ENCODE data around the gene PTCH1. TPM values are rescaled to one million over a fixed set of nuclear protein-coding genes. Genes with fewer than 3 reads are reported as not detected.
A peak's percentile ranks its signal among the peaks of the same experiment; 100 is the strongest.

PTCH1 gene
- total RNA-seq, 1 donor from 2014 or later, result 25.2 TPM

GRCh38 chr9:95516221-95516733 lies 494 bp downstream of the PTCH1 start:
- TF ChIP-seq, protein P1, sequence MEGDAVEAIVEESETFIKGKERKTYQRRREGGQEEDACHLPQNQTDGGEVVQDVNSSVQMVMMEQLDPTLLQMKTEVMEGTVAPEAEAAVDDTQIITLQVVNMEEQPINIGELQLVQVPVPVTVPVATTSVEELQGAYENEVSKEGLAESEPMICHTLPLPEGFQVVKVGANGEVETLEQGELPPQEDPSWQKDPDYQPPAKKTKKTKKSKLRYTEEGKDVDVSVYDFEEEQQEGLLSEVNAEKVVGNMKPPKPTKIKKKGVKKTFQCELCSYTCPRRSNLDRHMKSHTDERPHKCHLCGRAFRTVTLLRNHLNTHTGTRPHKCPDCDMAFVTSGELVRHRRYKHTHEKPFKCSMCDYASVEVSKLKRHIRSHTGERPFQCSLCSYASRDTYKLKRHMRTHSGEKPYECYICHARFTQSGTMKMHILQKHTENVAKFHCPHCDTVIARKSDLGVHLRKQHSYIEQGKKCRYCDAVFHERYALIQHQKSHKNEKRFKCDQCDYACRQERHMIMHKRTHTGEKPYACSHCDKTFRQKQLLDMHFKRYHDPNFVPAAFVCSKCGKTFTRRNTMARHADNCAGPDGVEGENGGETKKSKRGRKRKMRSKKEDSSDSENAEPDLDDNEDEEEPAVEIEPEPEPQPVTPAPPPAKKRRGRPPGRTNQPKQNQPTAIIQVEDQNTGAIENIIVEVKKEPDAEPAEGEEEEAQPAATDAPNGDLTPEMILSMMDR (IDR thresholded peaks at IDR 0.05), result no peak
- peak overlapping the region; percentile 67 to 81 for H3K4me3 ChIP-seq
- no peaks in the 10 kb centered on the region for H3K9me3 ChIP-seq
- H3K4me1 ChIP-seq, result peaks cover 0 to 13% of the 10 kb centered on the region in 2 donors
- no peaks in the 10 kb centered on the region for H3K27me3 ChIP-seq
- H3K27ac ChIP-seq, result peak overlapping the region in 1 of 2 donors; percentile 64
- intact Hi-C loops (cut with DNase I), result loop anchor here (10.0 kb wide), 3 partner anchors 279 to 1941 kb away; partner anchors contain the start of gene PHF2
- DNase-seq (ENCODE audit: low spot score in 2 of 2), result peak in 1 of 2 donors; percentile 66
- H3K36me3 ChIP-seq, result no peaks in the 10 kb centered on the region

DNA sequence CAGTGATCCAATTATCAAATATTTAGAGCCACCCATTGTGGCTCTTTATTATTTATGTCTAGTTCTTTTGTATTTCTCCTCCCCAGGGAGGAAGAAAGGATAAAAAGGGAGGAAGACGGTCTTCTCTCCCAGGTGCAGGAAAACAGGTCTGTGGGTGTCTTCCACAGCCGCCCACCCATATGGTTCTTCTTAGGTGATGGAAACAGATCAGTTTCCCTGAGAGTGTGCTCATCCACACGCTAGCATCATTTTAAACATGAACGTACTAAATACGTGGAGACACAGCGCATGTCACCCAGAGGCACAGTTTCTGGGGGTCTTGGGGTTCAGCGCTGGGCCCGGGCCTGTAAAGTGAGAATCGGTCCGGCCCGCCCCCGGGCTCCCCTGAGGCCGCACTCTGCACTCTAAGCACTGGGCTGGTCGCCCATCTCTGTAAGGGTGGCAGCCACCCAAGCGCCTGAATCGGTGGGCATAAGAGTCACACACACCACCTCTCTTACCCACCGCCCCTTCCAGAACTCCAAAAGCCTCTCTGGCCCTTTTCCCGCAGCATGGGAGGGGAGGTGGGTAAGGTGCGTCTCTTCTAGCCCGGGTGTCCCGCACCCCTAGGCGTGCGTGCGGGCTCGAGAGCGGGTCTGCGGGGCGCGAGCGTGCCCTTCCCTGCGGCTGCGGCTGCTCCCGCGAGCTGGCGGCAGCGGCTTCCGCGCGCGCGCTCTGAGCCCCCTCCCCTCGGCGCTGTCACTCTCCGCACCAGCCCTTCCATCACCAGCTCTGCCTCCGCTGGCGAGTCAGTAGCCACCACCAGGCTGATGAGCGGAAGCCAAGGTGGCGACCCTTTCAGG lies 1.3 kb downstream of the PTCH1 start:
- H3K4me1 ChIP-seq, result peaks cover 0 to 13% of the 10 kb centered on the region in 2 donors
- H3K4me3 ChIP-seq, result peak overlapping the region; percentile 67 to 81
- H3K27ac ChIP-seq, result no peak overlapping the region
- intact Hi-C loops (cut with DNase I), result loop anchor here (10.0 kb wide), 3 partner anchors 279 to 1941 kb away; partner anchors contain the start of gene PHF2
- no peaks in the 10 kb centered on the region for H3K36me3 ChIP-seq
- H3K9me3 ChIP-seq, result no peaks in the 10 kb centered on the region
- TF ChIP-seq, protein P1 (IDR thresholded peaks at IDR 0.05), result no peak
- DNase-seq (ENCODE audit: low spot score in 2 of 2), result no peak
- H3K27me3 ChIP-seq, result no peaks in the 10 kb centered on the region

- H3K27ac ChIP-seq, result no peak overlapping the region
- H3K36me3 ChIP-seq, result no peaks in the 10 kb centered on the region
- no peaks in the 10 kb centered on the region for H3K9me3 ChIP-seq
- TF ChIP-seq, protein P1 (IDR thresholded peaks at IDR 0.05), result no peak
- H3K4me3 ChIP-seq, result no peak overlapping the region
- peaks cover 5 to 18% of the 10 kb centered on the region in 2 donors for H3K4me1 ChIP-seq
- DNase-seq (ENCODE audit: low spot score in 2 of 2), result no peak
- intact Hi-C loops (cut with DNase I), result loop anchor here (10.0 kb wide), 3 partner anchors 280 to 1940 kb away; partner anchors contain the start of gene PHF2
- no peaks in the 10 kb centered on the region for H3K27me3 ChIP-seq
These were observed 2.4 kb downstream of the PTCH1 start for GRCh38 chr9:95514342-95514741.

DNA sequence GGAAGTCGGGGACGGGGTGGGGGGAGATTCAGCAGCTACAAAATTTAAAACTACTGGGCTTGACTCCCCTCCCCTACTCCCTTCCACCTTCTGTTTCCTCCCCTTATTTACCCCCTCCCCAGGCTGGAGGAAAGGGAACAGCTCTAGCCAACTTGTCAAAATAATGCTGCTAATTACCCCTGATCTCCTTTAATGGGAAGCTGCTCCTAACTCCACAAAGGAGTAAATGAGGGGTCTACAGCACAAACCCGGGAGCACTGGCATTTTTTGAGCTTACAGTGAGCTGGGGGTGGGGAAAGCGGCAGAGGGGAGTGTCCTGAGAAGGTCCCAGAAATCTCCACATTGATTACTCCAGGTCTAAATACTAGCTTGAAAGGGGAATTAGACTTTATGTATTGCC lies 3.1 kb downstream of the PTCH1 start:
- TF ChIP-seq, protein P1 (IDR thresholded peaks at IDR 0.05), result no peak
- no peaks in the 10 kb centered on the region for H3K36me3 ChIP-seq
- intact Hi-C loops (cut with DNase I), result loop anchor here (10.0 kb wide), 3 partner anchors 281 to 1939 kb away; partner anchors contain the start of gene PHF2
- peaks cover 6 to 18% of the 10 kb centered on the region in 2 donors for H3K4me1 ChIP-seq
- H3K4me3 ChIP-seq, result no peak overlapping the region
- no peak overlapping the region for H3K27ac ChIP-seq
- no peaks in the 10 kb centered on the region for H3K27me3 ChIP-seq
- DNase-seq (ENCODE audit: low spot score in 2 of 2), result no peak
- no peaks in the 10 kb centered on the region for H3K9me3 ChIP-seq

DNA sequence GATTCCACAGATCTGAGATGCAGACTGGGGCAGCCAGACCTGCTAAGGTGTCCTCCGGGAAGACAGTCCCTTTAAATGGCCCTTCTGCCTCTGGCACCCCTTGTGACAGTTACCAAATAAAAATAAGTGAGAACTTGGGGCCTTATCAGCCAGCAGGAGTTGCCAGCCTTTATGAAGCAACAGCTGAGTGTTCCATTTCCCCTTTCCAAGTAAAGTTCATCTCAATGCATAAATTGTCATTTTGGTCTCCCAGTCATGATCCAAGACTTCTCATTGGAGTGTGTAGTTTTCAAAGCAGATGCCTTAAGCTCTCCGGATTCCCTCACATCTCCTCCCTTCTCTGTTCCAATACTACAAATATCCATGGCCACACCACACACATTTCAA lies 4.1 kb downstream of the PTCH1 start:
- Histone ChIP-seq H3K27me3 (no peaks in the 10 kb centered on the region), H3K9me3 (no peaks in the 10 kb centered on the region), H3K4me3 (no peak overlapping the region), H3K36me3 (no peaks in the 10 kb centered on the region), H3K27ac (no peak overlapping the region), H3K4me1 (peaks cover 6 to 18% of the 10 kb centered on the region in 2 donors)
- TF ChIP-seq, protein P1 (IDR thresholded peaks at IDR 0.05), result no peak
- no peak for DNase-seq (ENCODE audit: low spot score in 2 of 2)
- intact Hi-C loops (cut with DNase I), result loop anchor here (10.0 kb wide), 3 partner anchors 282 to 1938 kb away; partner anchors contain the start of gene PHF2

Measured in ascending aorta (tissue), 2 donors.